ENCODE measurements around the gene ACTL10.

DNA sequence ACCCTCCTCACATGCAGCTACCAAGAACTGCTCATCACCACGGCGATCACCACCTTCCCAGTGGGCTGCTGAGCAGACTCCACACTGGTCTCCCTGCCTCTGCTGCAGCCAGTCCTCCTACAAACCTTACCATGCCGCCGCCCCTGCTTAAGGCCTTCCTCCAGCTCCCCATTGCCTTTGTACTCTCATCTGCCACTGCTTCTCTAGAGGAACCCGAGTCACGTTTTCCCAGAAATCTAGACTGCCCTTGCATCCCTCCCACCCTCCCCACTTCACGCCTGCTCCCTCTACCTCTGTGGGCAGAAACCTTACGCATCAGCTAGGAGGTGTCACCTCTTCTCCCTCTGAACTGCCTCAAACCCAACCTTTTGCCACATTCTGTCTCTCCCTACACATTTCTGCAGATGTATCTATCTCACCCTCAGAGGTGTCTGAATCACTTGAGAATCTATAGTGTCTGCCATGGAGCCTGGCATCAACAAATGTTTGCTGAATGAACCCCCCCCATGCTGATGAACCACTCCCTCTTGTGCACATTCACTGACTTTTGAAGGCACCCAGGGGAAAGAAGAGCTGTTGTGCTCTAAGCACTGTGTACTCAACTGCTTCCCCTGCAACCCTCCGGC, 15.1 kb downstream of the ACTL10 start:
- TF ChIP-seq EZH2 (IDR thresholded peaks at IDR 0.05; ENCODE audit: insufficient read depth, low read length), result no peak
- TF ChIP-seq, protein P1, sequence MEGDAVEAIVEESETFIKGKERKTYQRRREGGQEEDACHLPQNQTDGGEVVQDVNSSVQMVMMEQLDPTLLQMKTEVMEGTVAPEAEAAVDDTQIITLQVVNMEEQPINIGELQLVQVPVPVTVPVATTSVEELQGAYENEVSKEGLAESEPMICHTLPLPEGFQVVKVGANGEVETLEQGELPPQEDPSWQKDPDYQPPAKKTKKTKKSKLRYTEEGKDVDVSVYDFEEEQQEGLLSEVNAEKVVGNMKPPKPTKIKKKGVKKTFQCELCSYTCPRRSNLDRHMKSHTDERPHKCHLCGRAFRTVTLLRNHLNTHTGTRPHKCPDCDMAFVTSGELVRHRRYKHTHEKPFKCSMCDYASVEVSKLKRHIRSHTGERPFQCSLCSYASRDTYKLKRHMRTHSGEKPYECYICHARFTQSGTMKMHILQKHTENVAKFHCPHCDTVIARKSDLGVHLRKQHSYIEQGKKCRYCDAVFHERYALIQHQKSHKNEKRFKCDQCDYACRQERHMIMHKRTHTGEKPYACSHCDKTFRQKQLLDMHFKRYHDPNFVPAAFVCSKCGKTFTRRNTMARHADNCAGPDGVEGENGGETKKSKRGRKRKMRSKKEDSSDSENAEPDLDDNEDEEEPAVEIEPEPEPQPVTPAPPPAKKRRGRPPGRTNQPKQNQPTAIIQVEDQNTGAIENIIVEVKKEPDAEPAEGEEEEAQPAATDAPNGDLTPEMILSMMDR (IDR thresholded peaks at IDR 0.05; ENCODE audit: insufficient read depth, low read depth, low read length), result no peak

Data from astrocyte (in vitro differentiated cells and primary cell).